22Rv1 (cell line): Measurements from ENCODE around the gene C1orf35.

Experiments used
- H3K27ac ChIP-seq: fragments of 450-650 bp; 2 replicates; pipeline ENCODE4 v1.5.1; 2017
- CTCF ChIP-seq: fragments of 450-650 bp; IDR thresholded peaks from 2 replicates; pipeline ENCODE4 v1.5.1; 2017; ENCODE audit warnings: mild to moderate bottlenecking
- ZFX ChIP-seq: fragments of 450-650 bp; IDR thresholded peaks from 2 replicates; pipeline ENCODE4 v1.6.1; 2017; ENCODE audit warnings: antibody characterized with exemption, borderline replicate concordance

The C1orf35 gene

GRCh38 chr1:228108055-228108690 lies 5.0 kb upstream of the C1orf35 start:
- TF ChIP-seq ZFX: no peak
- TF ChIP-seq CTCF: no peak
- H3K27ac ChIP-seq: peak overlapping the region; percentile 67

GRCh38 chr1:228107636-228108035 lies 4.5 kb upstream of the C1orf35 start:
- H3K27ac ChIP-seq: no peak overlapping the region; the same call in 1 of the 2 replicates
- TF ChIP-seq ZFX (no peak), CTCF (no peak)

GRCh38 chr1:228106800-228107054 lies 3.6 kb upstream of the C1orf35 start:
- H3K27ac ChIP-seq: no peak overlapping the region
- no peak for TF ChIP-seq ZFX
- no peak for TF ChIP-seq CTCF

- H3K27ac ChIP-seq: peak overlapping the region; percentile 98; the same call in 1 of the 2 replicates
- no peak for TF ChIP-seq CTCF
- no peak for TF ChIP-seq ZFX
Measured at GRCh38 chr1:228105996-228106799, 3.1 kb upstream of the C1orf35 start.

GRCh38 chr1:228105270-228105995 lies 2.3 kb upstream of the C1orf35 start:
- peak overlapping the region; percentile 98 for H3K27ac ChIP-seq
- TF ChIP-seq ZFX (no peak), CTCF (no peak)

GRCh38 chr1:228104526-228105269 lies 1.6 kb upstream of the C1orf35 start:
- H3K27ac ChIP-seq: peak overlapping the region; percentile 98
- TF ChIP-seq CTCF: no peak
